Loucy (cell line): ENCODE results near the gene TMEM168.

Experiments used
- H2AFZ ChIP-seq: fragments of 200-600 bp; sonication (generic); 2 replicates; pipeline ENCODE4 v1.6.0; 2016; ENCODE audit warnings: antibody characterized with exemption, mild to moderate bottlenecking, low read length, moderate library complexity
- H3F3A ChIP-seq: fragments of 200-600 bp; 2 replicates; pipeline ENCODE4 v1.6.0; 2016; ENCODE audit warnings: antibody characterized with exemption, low read depth, mild to moderate bottlenecking
- H3K27me3 ChIP-seq: fragments of 200-600 bp; sonication (generic); 2 replicates; pipeline ENCODE4 v1.6.1; 2014; ENCODE audit warnings: low read length, mild to moderate bottlenecking; ENCODE audit not compliant: insufficient read depth, poor library complexity, severe bottlenecking
- H3K36me3 ChIP-seq: fragments of 200-600 bp; sonication (generic); 2 replicates; pipeline ENCODE4 v1.6.1; 2016; ENCODE audit warnings: low read length; ENCODE audit not compliant: insufficient read depth
- H3K4me1 ChIP-seq: fragments of 200-600 bp; sonication (generic); 2 replicates; pipeline ENCODE4 v1.5.1; 2014; ENCODE audit warnings: low read length, mild to moderate bottlenecking; ENCODE audit not compliant: insufficient read depth, poor library complexity, severe bottlenecking
- H3K4me2 ChIP-seq: fragments of 200-600 bp; sonication (generic); 2 replicates; pipeline ENCODE4 v1.6.0; 2014; ENCODE audit warnings: antibody characterized with exemption, low read length, low read depth, mild to moderate bottlenecking; ENCODE audit not compliant: poor library complexity, severe bottlenecking
- H3K4me3 ChIP-seq: fragments of 200-600 bp; sonication (generic); 2 replicates; pipeline ENCODE4 v1.5.1; 2014; ENCODE audit warnings: low read length, mild to moderate bottlenecking, mixed read lengths; ENCODE audit not compliant: poor library complexity, severe bottlenecking
- H3K79me2 ChIP-seq: fragments of 200-600 bp; sonication (generic); 2 replicates; pipeline ENCODE4 v1.6.1; 2014; ENCODE audit warnings: low read length; ENCODE audit not compliant: insufficient read depth
- H3K9ac ChIP-seq: fragments of 200-600 bp; sonication (generic); 2 replicates; pipeline ENCODE4 v1.6.0; 2014; ENCODE audit warnings: mild to moderate bottlenecking, low read depth, low read length, moderate library complexity; ENCODE audit not compliant: poor library complexity, severe bottlenecking
- H3K9me2 ChIP-seq: fragments of 200-600 bp; sonication (generic); replicated peaks from 2 replicates; pipeline ENCODE4 v1.6.1; 2016; ENCODE audit warnings: low read depth, low read length, mixed read lengths
- H3K9me3 ChIP-seq: fragments of 200-600 bp; sonication (generic); 2 replicates; pipeline ENCODE4 v1.6.1; 2014; ENCODE audit warnings: mild to moderate bottlenecking, antibody characterized with exemption, low read length, low read depth; ENCODE audit not compliant: insufficient read depth
- H4K20me1 ChIP-seq: fragments of 200-600 bp; sonication (generic); 2 replicates; pipeline ENCODE4 v1.6.0; 2014; ENCODE audit warnings: antibody characterized with exemption, low read length, mild to moderate bottlenecking; ENCODE audit not compliant: insufficient read depth, poor library complexity, severe bottlenecking
- EZH2phosphoT487 ChIP-seq: fragments of 200-600 bp; IDR thresholded peaks from 2 replicates; pipeline ENCODE4 v1.6.1; 2018; ENCODE audit warnings: antibody characterized with exemption, mild to moderate bottlenecking, moderate library complexity, borderline replicate concordance
- TF ChIP-seq, protein P1 (sequence below): fragments of 200-600 bp; sonication (generic); conservative IDR thresholded peaks from 2 replicates; pipeline ENCODE4 v1.5.1; 2014; ENCODE audit warnings: mild to moderate bottlenecking, antibody characterized with exemption, low read length

TMEM168 gene

DNA sequence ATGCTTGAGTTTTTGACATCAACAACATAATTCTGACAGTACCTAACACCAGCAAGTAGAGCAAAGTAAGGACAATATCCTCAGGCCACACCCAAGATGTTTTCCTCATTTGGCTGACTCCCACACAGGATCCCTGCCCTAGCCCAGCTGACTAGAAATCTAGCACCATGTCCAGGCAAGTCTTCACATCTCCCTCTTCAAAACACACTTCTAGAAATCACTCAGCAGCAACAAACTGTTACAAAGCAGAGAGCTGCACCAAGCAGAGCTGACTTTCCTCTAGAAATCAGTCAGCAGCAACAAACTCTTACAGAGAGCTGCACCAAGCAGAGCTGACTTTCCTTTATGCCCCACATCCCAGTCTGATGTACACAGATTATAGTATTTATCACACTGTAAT, 7.7 kb downstream of the TMEM168 start:
- no peaks in the 10 kb centered on the region for H3K79me2 ChIP-seq
- H2AFZ ChIP-seq = no peak overlapping the region
- H3K4me3 ChIP-seq = no peak overlapping the region
- H3K27me3 ChIP-seq = no peaks in the 10 kb centered on the region
- no peaks in the 10 kb centered on the region for H3K4me1 ChIP-seq
- no peak overlapping the region for H3K4me2 ChIP-seq
- no peak overlapping the region for H3K9ac ChIP-seq
- H3F3A ChIP-seq = no peaks in the 10 kb centered on the region
- TF ChIP-seq, protein P1, sequence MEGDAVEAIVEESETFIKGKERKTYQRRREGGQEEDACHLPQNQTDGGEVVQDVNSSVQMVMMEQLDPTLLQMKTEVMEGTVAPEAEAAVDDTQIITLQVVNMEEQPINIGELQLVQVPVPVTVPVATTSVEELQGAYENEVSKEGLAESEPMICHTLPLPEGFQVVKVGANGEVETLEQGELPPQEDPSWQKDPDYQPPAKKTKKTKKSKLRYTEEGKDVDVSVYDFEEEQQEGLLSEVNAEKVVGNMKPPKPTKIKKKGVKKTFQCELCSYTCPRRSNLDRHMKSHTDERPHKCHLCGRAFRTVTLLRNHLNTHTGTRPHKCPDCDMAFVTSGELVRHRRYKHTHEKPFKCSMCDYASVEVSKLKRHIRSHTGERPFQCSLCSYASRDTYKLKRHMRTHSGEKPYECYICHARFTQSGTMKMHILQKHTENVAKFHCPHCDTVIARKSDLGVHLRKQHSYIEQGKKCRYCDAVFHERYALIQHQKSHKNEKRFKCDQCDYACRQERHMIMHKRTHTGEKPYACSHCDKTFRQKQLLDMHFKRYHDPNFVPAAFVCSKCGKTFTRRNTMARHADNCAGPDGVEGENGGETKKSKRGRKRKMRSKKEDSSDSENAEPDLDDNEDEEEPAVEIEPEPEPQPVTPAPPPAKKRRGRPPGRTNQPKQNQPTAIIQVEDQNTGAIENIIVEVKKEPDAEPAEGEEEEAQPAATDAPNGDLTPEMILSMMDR = no peak
- no peak for TF ChIP-seq EZH2phosphoT487
- no peaks in the 10 kb centered on the region for H3K9me3 ChIP-seq
- H4K20me1 ChIP-seq = no peaks in the 10 kb centered on the region
- H3K9me2 ChIP-seq = no peaks in the 10 kb centered on the region
- no peaks in the 10 kb centered on the region for H3K36me3 ChIP-seq

DNA sequence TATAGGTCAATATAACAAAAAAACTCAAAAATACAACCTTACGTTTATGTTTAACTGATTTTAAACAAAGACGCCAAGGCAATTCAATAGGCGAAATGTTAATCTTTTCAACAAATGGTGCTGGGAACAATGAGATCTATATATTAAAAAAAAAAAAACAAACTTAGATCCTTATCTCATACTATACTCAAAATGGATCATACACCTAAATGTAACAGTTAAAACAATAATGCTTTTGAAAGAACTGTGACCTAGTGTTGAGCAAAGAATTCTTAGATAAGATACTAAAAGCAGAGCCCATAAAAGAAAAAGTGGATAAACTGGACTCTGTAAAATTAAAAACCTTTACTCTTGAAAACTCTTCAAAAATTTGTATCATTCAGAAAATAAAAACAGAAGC, 8.6 kb downstream of the TMEM168 start:
- no peaks in the 10 kb centered on the region for H3K36me3 ChIP-seq
- no peaks in the 10 kb centered on the region for H3K9me3 ChIP-seq
- TF ChIP-seq, protein P1 = no peak
- no peak for TF ChIP-seq EZH2phosphoT487
- H4K20me1 ChIP-seq = no peaks in the 10 kb centered on the region
- H3K9me2 ChIP-seq = no peaks in the 10 kb centered on the region
- H3K4me3 ChIP-seq = no peak overlapping the region
- H3K4me2 ChIP-seq = no peak overlapping the region
- no peaks in the 10 kb centered on the region for H3K79me2 ChIP-seq
- H3K9ac ChIP-seq = no peak overlapping the region
- no peaks in the 10 kb centered on the region for H3K27me3 ChIP-seq
- no peak overlapping the region for H2AFZ ChIP-seq
- no peaks in the 10 kb centered on the region for H3K4me1 ChIP-seq
- H3F3A ChIP-seq = no peaks in the 10 kb centered on the region

DNA sequence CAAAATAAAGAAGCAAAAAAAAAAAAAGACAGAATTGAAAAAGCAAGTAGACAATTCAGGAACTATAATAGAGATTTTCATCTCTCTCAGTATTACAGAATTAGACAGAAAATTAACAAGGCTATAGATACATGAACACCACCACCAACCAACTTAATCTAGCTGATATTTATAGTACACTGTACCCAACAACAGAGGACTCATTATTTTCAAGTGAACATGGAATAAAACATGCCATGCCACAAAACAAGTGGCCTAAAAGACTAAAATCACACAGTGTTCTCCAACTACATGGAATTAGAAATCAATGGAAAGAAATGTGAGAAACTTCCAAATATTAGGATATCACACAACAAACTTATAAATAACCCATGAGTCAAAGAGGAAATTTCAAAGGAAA, 9.1 kb downstream of the TMEM168 start:
- Histone ChIP-seq H3K27me3 (no peaks in the 10 kb centered on the region), H3K36me3 (no peaks in the 10 kb centered on the region), H3K4me2 (no peak overlapping the region), H3K9ac (no peak overlapping the region), H3K79me2 (no peaks in the 10 kb centered on the region), H3K4me3 (no peak overlapping the region), H3K4me1 (no peaks in the 10 kb centered on the region), H4K20me1 (no peaks in the 10 kb centered on the region), H3F3A (no peaks in the 10 kb centered on the region), H3K9me2 (no peaks in the 10 kb centered on the region), H3K9me3 (no peaks in the 10 kb centered on the region), H2AFZ (no peak overlapping the region)
- no peak for TF ChIP-seq EZH2phosphoT487
- TF ChIP-seq, protein P1 = no peak
